ENCODE results near the gene SDR42E1.
"Not testable (repeated sequence)": the region's sequence is repeated elsewhere in the genome, so short reads cannot be mapped to it uniquely, and the experiment has no call there.

SDR42E1 gene

GRCh38 chr16:82037666-82038065, 26.4 kb upstream of the SDR42E1 start:
- DNase-seq (ENCODE audit: low read depth in 2 of 2) = no peak

GRCh38 chr16:82037251-82037650, 26.0 kb upstream of the SDR42E1 start:
- no peak for DNase-seq (ENCODE audit: low read depth in 2 of 2)

- no peak for DNase-seq (ENCODE audit: low read depth in 2 of 2)
Measured at GRCh38 chr16:82034981-82035612, 23.8 kb upstream of the SDR42E1 start, which contains the start of gene HSD17B2. TSS of gene HSD17B2 (plus strand) at chr16:82035253. CDS start at chr16:82035425, 172 bp downstream.

- no peak for DNase-seq (ENCODE audit: low read depth in 2 of 2)
Measured at GRCh38 chr16:82033683-82034300, 22.5 kb upstream of the SDR42E1 start.

GRCh38 chr16:82033006-82033405, 21.7 kb upstream of the SDR42E1 start:
- no peak for DNase-seq (ENCODE audit: low read depth in 2 of 2)

GRCh38 chr16:82031116-82032084, 20.1 kb upstream of the SDR42E1 start:
- DNase-seq (ENCODE audit: low read depth in 2 of 2) = no peak

- no peak for DNase-seq (ENCODE audit: low read depth in 2 of 2)
Measured at GRCh38 chr16:82027629-82028064, 16.4 kb upstream of the SDR42E1 start.

GRCh38 chr16:82024883-82025282, 13.6 kb upstream of the SDR42E1 start:
- DNase-seq (ENCODE audit: low read depth in 2 of 2) = no peak

GRCh38 chr16:82024316-82024715, 13.0 kb upstream of the SDR42E1 start:
- no peak for DNase-seq (ENCODE audit: low read depth in 2 of 2)

- DNase-seq (ENCODE audit: low read depth in 2 of 2) = no peak
Measured at GRCh38 chr16:82023206-82023605, 11.9 kb upstream of the SDR42E1 start.

- no peak for DNase-seq (ENCODE audit: low read depth in 2 of 2)
Measured at GRCh38 chr16:82020051-82020450, 8.8 kb upstream of the SDR42E1 start.

GRCh38 chr16:82019535-82019934, 8.3 kb upstream of the SDR42E1 start:
- DNase-seq (ENCODE audit: low read depth in 2 of 2) = no peak

- no peak for DNase-seq (ENCODE audit: low read depth in 2 of 2)
Measured at GRCh38 chr16:82017911-82018568, 6.8 kb upstream of the SDR42E1 start.

- no peak for DNase-seq (ENCODE audit: low read depth in 2 of 2)
Measured at GRCh38 chr16:82016964-82017363, 5.7 kb upstream of the SDR42E1 start.

GRCh38 chr16:82016263-82016662, 5.0 kb upstream of the SDR42E1 start:
- no peak for DNase-seq (ENCODE audit: low read depth in 2 of 2)

GRCh38 chr16:82013139-82013538, 1.9 kb upstream of the SDR42E1 start:
- DNase-seq (ENCODE audit: low read depth in 2 of 2) = no peak

- no peak for DNase-seq (ENCODE audit: low read depth in 2 of 2)
Measured at GRCh38 chr16:82010649-82011048, 621 bp downstream of the SDR42E1 start.

- not testable (repeated sequence) for DNase-seq (ENCODE audit: low read depth in 2 of 2)
Measured at GRCh38 chr16:82009789-82010188, 1.5 kb downstream of the SDR42E1 start.

GRCh38 chr16:82008957-82009592, 2.2 kb downstream of the SDR42E1 start:
- DNase-seq (ENCODE audit: low read depth in 2 of 2) = no peak

- no peak for DNase-seq (ENCODE audit: low read depth in 2 of 2)
Measured at GRCh38 chr16:82007189-82007588, 4.1 kb downstream of the SDR42E1 start.

- no peak for DNase-seq (ENCODE audit: low read depth in 2 of 2)
Measured at GRCh38 chr16:82006036-82006435, 5.2 kb downstream of the SDR42E1 start.
